ENCODE results near the gene AIRE. TPM values are rescaled to one million over a fixed set of nuclear protein-coding genes. Genes with fewer than 3 reads are reported as not detected.

Gene AIRE
- total and polyA plus RNA-seq, 2 of the 13 experiments (the other 11 are each of a cell fraction or from before 2014, with no cell fraction given) = not detected

GRCh38 chr21:44306936-44307704, 21.4 kb downstream of the AIRE start:
- H3K27ac ChIP-seq (ENCODE audit: extremely low read length, insufficient read depth, low read length) = no peak overlapping the region
- no peak overlapping the region for H3K4me3 ChIP-seq (replicated peaks in 1 of 3; ENCODE audit: insufficient read depth in 1 of 3, low read depth in 2 of 3, low read length in 3 of 3)
- peaks cover 13% of the 10 kb centered on the region; the same call in 1 of the 2 replicates for H4K20me1 ChIP-seq (ENCODE audit: insufficient read depth, low read length)
- TF ChIP-seq ZFP37 (CRISPR knock-in tag; IDR thresholded peaks at IDR 0.05; ENCODE audit: borderline replicate concordance) (no peak), RBFOX2 (IDR thresholded peaks at IDR 0.05; ENCODE audit: low read depth, low read length) (peak; percentile 36; the same call in 1 of the 2 replicates)
- peaks cover 36% of the 10 kb centered on the region for H3K4me1 ChIP-seq (ENCODE audit: insufficient read depth, low read length)
- FAIRE-seq (no peak), DNase-seq (ENCODE audit: low spot score) (no peak), ATAC-seq (no peak)
- ChIA-PET CTCF (ENCODE audit: low intra/inter-chr PET ratio, low total read pairs) (no interaction called here), POLR2A (no interaction called here)
- no peak overlapping the region for H3K4me2 ChIP-seq (ENCODE audit: low read depth, low read length)
- intact Hi-C loops (cut with micrococcal nuclease; ENCODE audit: unreplicated experiment) = loop anchor here (10.0 kb wide), 1 partner anchor 178 kb away; no protein-coding TSS in a partner anchor
- no peaks in the 10 kb centered on the region for H3K9me3 ChIP-seq (ENCODE audit: low read length)
- WGBS (ENCODE audit: low lambda C conversion rate) = 94% methylated on average over 11 of the region's 21 CpGs
- peaks cover 18 to 46% of the 10 kb centered on the region in 2 experiments; a peak in 4 of 5 replicates for H3K36me3 ChIP-seq (replicated peaks in 1 of 2; ENCODE audit: control insufficient read depth in 1 of 2, insufficient read depth in 2 of 2, low read length in 2 of 2)
- no TSS peak for BruUV-seq (replicated peaks)
- H3K9ac ChIP-seq (ENCODE audit: insufficient read depth, low read depth, low read length) = no peak overlapping the region
- in situ Hi-C loops (cut with HindIII; ENCODE audit: extremely low pct_ligation_motif_present, low pct_unique_long_range_greater_than_20kb) = no loop called here
- H3K79me2 ChIP-seq (ENCODE audit: insufficient read depth, low read length) = peaks cover 16% of the 10 kb centered on the region
- no peaks in the 10 kb centered on the region for H3K27me3 ChIP-seq (ENCODE audit: control insufficient read depth in 1 of 2, insufficient read depth in 2 of 2, low read length in 2 of 2)
- H2AFZ ChIP-seq (ENCODE audit: low read length) = no peak overlapping the region

GRCh38 chr21:44310628-44311507, 25.2 kb downstream of the AIRE start:
- DNase-seq (ENCODE audit: low spot score) = no peak
- BruUV-seq (replicated peaks) = no TSS peak
- 97% methylated on average over 18 of the region's 28 CpGs for WGBS (ENCODE audit: low lambda C conversion rate)
- H2AFZ ChIP-seq (ENCODE audit: low read length) = no peak overlapping the region
- H3K4me3 ChIP-seq (replicated peaks in 1 of 3; ENCODE audit: insufficient read depth in 1 of 3, low read depth in 2 of 3, low read length in 3 of 3) = no peak overlapping the region
- no peaks in the 10 kb centered on the region for H3K9me3 ChIP-seq (ENCODE audit: low read length)
- no peak overlapping the region for H3K4me2 ChIP-seq (ENCODE audit: low read depth, low read length)
- H3K27ac ChIP-seq (ENCODE audit: extremely low read length, insufficient read depth, low read length) = no peak overlapping the region
- intact Hi-C loops (cut with micrococcal nuclease; ENCODE audit: unreplicated experiment) (no loop called here), in situ Hi-C loops (cut with HindIII; ENCODE audit: extremely low pct_ligation_motif_present, low pct_unique_long_range_greater_than_20kb) (no loop called here)
- peak; percentile 22; the same call in 2 of the 3 replicates for ATAC-seq
- no peaks in the 10 kb centered on the region for H3K79me2 ChIP-seq (ENCODE audit: insufficient read depth, low read length)
- ChIA-PET POLR2A (no interaction called here), CTCF (ENCODE audit: low intra/inter-chr PET ratio, low total read pairs) (no interaction called here)
- H3K4me1 ChIP-seq (ENCODE audit: insufficient read depth, low read length) = no peaks in the 10 kb centered on the region
- no peak for FAIRE-seq
- no peaks in the 10 kb centered on the region for H3K27me3 ChIP-seq (ENCODE audit: control insufficient read depth in 1 of 2, insufficient read depth in 2 of 2, low read length in 2 of 2)
- 0 out of 2 replicates have a peak, but pooled peaks cover 5% of the 10 kb centered on the region for H4K20me1 ChIP-seq (ENCODE audit: insufficient read depth, low read length)
- H3K9ac ChIP-seq (ENCODE audit: insufficient read depth, low read depth, low read length) = no peak overlapping the region
- peaks cover 35 to 66% of the 10 kb centered on the region in 2 experiments; a peak in 4 of 5 replicates for H3K36me3 ChIP-seq (replicated peaks in 1 of 2; ENCODE audit: control insufficient read depth in 1 of 2, insufficient read depth in 2 of 2, low read length in 2 of 2)
- TF ChIP-seq ZNF264 (CRISPR knock-in tag; IDR thresholded peaks at IDR 0.05) = no peak
- no peak for TF ChIP-seq ZNF749 (CRISPR knock-in tag; IDR thresholded peaks at IDR 0.05; ENCODE audit: borderline replicate concordance)
- no peak for TF ChIP-seq KLF11 (CRISPR knock-in tag; IDR thresholded peaks at IDR 0.05)
- no peak for TF ChIP-seq FOXK1 (CRISPR knock-in tag; IDR thresholded peaks at IDR 0.05; ENCODE audit: borderline replicate concordance, low read depth)
- TF ChIP-seq HOXD1 (CRISPR knock-in tag; IDR thresholded peaks at IDR 0.05) = no peak
- TF ChIP-seq LCORL (IDR thresholded peaks at IDR 0.05) = no peak
- TF ChIP-seq LCORL (CRISPR knock-in tag; IDR thresholded peaks at IDR 0.05) = no peak
- 0 out of 2 replicates have a peak, but pooled peaks have one; percentile 51 for TF ChIP-seq TERF1 (CRISPR knock-in tag; IDR thresholded peaks at IDR 0.05)
- no peak for TF ChIP-seq ZFP36L2 (CRISPR knock-in tag; IDR thresholded peaks at IDR 0.05)
- TF ChIP-seq MNT (IDR thresholded peaks at IDR 0.05) = peak; percentile 25
- TF ChIP-seq SIX4 (CRISPR knock-in tag; IDR thresholded peaks at IDR 0.05) = no peak

Data from HepG2 (cell line).